DMS79 (cell line): ENCODE data around the gene CLECL1.
"Not testable (repeated sequence)": the region's sequence is repeated elsewhere in the genome, so short reads cannot be mapped to it uniquely, and the experiment has no call there.

Experiments used
- DNase-seq: peaks from one replicate; lab custom pipeline; 2025; lab: John Stamatoyannopoulos, UW

Gene CLECL1

DNA sequence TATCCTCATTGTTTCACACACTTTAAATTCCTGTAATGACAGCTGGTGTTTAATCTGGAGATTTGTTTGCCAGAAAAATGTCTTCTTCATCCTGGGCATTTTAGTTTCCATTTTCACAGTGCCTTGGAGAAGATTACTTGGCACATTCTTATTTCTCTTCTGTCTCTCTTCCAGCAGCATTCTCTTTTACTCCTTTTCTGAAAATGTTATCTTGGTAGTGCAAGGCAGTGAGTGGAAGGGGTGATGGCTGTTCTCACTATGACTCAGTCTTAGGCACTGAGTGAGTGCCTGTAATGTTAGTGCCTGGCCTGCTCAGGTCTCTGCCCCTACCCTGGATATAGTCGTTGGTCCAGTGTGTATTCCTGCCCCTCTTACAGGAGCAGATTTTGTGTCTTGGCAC lies 13.1 kb downstream of the CLECL1 start:
- no peak for DNase-seq

DNA sequence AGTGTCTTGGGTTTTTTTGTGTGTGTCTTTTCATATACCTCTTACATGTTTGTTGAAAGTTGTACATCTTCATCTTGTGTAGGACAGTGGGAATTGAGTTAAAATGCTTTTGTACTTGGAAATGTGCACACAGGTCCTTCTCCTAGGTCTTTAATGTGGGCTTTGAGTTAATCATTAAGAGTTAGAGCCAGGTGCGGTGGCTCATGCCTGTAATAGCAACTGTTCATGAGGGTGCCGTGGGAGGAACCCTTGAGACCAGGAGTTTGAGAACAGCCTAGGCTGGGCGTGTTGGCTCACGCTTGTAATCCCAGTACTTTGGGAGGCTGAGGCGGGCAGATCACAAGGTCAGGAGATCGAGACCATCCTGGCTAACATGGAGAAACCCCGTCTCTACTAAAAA lies 13.9 kb downstream of the CLECL1 start:
- DNase-seq = no peak

DNA sequence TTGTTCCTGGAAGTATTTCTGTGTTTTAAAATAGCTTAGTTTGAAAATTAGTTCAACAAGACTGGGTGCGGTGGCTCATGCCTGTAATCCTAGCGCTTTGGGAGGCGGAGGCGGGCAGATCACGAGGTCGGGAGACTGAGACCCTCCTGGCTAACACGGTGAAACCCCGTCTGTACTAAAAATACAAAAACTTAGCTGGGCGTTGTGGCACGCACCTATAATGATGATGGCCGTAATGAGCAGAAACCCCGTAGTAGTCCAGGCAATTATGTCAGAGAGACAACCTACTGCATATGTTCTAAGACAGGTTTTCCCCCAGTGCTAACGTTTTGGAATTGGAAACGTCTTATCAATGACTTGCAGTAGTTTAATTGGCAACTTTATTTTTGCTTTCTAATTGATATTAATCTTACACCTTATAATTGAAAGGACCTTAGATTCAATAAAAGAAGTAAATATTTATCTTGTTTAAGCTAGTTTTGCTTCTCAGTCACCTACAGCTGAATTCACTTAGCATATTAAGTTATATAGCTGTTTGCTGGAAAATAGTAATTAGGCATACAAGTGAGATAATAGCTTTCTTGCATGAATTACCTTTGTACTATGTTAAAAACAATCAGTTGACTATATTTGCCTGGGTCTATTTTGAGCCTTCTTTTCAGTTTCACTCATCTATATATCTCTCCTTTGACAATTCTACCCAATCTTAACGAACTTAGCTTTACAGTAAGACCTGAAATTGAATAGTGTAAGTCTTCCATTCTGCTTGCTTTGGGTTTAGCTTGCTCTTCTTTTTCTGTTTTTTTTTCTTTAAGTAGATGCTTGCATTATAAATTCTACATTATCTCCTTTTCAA lies 15.6 kb downstream of the CLECL1 start:
- no peak for DNase-seq

- not testable (repeated sequence) for DNase-seq
Measured at GRCh38 chr12:9713032-9713558, 19.8 kb downstream of the CLECL1 start.

- no peak for DNase-seq
Measured at GRCh38 chr12:9711664-9712063, 21.2 kb downstream of the CLECL1 start.

DNA sequence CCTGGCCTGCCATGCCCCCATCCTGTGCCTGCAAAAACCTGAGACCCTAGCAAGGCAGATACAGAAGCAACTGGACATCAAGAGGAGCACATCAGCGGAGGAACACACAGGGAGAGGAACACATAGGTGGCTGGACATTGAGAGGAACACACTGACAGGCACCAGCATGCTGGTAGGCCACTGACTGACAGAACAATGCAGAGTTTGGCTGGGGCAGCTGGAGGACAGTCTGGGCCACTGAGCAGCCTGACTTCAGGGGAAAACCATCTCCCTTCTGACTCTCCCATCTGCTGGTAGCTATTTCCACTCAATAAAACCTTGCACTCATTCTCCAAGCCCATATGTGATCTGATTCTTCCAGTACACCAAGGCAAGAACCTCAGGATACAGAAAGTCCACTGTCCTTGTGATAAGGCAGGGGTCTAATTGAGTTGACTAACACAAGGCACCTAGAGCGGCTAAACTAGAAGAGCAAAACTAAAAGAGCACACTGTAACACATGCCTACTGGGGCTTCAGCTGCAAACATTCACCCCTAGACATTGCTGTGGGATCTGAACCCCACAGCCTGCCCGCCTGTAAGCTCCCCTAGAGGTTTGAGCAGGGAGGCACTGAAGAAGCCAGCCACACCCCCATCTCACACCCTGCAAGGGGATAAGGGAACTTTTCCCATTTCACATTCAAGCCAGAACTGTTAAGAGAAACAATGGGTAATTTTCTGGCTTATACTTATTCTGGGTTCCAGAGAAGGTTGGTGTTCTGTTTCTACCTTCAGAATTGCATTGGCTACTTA lies 22.1 kb downstream of the CLECL1 start:
- no peak for DNase-seq

DNA sequence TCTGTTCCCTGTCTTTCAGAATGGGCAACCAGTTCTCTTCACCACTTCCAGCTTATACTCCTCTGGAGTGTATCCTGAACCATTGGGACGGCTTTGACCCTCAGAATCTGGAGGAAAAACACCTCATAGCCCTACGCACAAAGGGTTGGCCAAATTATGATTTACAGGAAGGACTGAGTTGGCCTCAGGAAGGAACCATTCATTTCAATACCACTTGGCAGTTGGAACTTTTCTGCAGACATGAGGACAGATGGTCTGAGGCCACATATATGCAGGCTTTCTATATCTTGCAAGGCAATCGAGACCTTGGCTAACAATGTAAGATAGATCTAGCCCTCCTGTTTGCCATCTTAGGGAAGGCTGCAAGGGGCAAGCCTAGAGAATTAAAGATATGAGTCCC lies 24.0 kb downstream of the CLECL1 start:
- no peak for DNase-seq

GRCh38 chr12:9707864-9708808 lies 24.8 kb downstream of the CLECL1 start:
- DNase-seq = no peak

GRCh38 chr12:9707356-9707755 lies 25.5 kb downstream of the CLECL1 start:
- no peak for DNase-seq

DNA sequence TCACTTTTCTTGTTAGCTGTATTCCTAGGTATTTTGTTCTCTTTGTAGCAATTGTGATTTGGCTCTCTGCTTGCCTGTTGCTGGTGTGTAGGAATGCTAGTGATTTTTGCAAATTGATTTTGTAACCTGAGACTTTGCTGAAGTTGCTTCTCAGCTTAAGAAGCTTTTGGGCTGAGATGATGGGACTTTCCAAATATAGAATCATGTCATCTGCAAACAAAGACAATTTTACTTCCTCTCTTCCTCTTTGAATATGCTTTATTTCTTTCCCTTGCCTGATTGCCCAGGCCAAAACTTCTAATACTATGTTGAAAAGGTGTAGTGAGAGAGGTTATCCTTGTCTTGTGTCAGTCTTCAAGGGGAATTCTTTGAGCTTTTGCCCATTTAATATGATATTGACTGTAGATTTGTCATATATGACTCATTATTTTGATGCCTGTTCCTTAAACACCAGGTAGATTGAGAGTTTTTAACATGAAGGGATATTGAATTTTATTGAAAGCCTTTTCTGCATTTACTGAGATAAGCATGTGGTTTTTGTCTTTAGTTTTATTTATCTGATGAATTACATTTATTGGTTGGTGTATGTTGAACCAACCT lies 26.7 kb downstream of the CLECL1 start:
- no peak for DNase-seq

GRCh38 chr12:9704561-9704960 lies 28.3 kb downstream of the CLECL1 start:
- DNase-seq = not testable (repeated sequence)

- DNase-seq = no peak
Measured at GRCh38 chr12:9702255-9702654, 30.6 kb downstream of the CLECL1 start.

GRCh38 chr12:9701380-9702154 lies 31.3 kb downstream of the CLECL1 start:
- no peak for DNase-seq

DNA sequence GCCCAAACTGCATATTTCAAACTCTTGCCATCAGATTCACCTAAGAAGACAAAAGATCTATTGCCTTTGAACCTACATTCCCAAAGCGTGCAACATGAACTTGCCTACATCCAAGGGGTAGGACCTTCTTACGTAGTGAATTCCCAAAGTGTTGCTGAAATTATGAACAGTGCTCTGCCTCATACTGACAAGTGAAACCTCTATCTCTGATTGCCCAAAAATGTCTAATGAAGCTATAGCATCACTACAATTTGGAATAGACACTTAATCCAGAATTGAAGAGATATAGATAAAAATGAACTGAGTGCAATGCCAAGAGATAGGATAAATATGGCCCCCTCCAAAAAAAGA lies 32.3 kb downstream of the CLECL1 start:
- DNase-seq = no peak

DNA sequence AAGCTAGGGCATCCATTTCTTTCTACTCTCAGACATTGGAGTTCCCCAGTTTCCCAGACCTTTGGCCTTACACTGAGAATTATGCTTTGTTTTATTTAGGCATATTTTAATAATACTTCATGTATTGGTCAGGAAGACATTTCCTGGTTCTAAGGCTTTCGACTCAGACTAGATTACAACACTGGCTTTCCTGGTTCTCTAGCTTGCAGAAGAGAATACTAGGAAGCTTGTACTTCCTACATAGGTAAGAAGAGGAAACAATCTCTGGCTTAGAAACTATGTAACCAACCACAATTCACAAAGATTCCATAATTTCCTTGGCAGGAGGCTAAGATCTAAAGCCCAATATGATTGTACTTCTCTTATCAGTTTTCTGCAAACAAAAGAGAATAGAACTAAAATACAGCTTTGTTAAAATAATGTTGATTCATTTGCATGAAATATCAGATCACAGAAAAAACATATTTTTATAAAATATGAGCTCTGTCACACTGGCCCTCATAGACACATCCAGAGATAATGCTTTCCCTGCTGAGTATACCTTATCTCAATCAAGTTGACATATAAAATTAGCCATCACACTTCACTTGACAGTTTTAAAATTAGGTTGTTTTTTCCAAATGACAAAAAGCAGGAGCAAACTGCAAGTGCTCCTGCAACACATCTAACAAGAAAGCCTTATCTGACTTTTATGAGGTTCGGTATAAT lies 32.8 kb downstream of the CLECL1 start:
- no peak for DNase-seq

GRCh38 chr12:9699269-9699897 lies 33.5 kb downstream of the CLECL1 start:
- DNase-seq = no peak

- no peak for DNase-seq
Measured at GRCh38 chr12:9698681-9699080, 34.2 kb downstream of the CLECL1 start.

DNA sequence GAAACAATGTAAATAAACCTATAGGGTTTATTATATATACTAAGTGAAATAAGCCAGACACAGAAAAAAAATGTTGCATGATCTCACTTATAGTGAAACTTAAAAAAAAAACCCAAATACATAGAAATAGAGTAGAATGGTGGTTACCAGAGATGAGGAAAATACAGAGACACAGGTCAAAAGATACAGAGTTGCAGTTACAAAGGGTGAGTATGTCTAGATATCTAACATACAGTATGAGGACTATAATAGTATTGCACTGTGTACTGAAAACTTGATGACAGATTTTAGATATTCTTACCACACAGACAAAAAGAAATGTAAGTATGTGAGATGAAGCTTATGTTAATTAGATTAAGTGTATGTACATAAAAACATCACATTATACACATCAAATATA lies 35.3 kb downstream of the CLECL1 start:
- no peak for DNase-seq

DNA sequence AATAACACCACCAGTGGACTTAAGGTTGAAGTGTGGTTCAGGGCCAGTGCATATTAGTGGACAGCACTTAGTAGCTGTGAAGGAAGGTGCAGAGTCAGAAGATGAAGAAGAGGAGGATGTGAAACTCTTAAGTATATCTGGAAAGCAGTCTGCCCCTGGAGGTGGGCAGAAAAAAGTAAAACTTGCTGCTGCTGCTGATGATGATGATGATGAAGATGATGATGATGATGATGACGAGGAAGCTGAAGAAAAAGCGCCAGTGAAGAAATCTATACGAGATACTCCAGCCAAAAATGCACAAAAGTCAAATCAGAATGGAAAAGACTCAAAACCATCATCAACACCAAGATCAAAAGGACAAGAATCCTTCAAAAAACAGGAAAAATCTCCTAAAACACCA lies 37.2 kb downstream of the CLECL1 start:
- not testable (repeated sequence) for DNase-seq

DNA sequence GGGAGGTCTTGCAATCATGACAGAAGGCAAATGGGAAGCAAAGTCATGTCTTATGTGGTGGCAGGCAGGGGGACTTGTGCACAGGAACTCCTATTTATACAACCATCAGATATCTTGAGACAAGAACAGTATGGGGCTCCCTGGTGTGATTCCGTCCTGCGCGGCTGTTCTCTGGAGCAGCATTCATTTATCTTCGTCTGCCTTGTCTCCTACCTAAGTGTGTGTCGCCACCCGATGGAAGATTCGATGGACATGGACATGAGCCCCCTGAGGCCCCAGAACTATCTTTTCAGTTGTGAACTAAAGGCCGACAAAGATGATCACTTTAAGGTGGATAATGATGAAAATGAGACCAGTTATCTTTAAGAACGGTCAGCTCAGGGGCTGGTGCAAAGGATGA lies 37.7 kb downstream of the CLECL1 start:
- DNase-seq = not testable (repeated sequence)
